HG02870 (cell line): ENCODE results near the gene ZNF595.
"Not testable (repeated sequence)": the region's sequence is repeated elsewhere in the genome, so short reads cannot be mapped to it uniquely, and the experiment has no call there.

Experiments used
- ATAC-seq: cut with Tn5 transposase; IDR thresholded peaks from one replicate; pipeline ENCODE4 v1.9.1; 2021; ENCODE audit warnings: mild to moderate bottlenecking, moderate library complexity; ENCODE audit not compliant: unreplicated experiment

Gene ZNF595

DNA sequence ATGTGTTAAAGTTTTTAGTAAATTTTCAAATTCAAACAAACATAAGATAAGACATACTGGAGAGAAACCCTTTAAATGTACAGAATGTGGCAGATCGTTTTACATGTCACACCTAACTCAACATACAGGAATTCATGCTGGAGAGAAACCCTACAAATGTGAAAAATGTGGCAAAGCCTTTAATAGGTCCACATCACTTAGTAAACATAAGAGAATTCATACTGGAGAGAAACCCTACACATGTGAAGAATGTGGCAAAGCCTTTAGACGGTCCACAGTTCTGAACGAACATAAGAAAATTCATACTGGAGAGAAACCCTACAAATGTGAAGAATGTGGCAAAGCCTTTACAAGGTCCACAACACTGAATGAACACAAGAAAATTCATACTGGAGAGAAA, 32.8 kb downstream of the ZNF595 start:
- ATAC-seq, result no peak

GRCh38 chr4:86559-87324, 33.6 kb downstream of the ZNF595 start:
- ATAC-seq, result not testable (repeated sequence)

DNA sequence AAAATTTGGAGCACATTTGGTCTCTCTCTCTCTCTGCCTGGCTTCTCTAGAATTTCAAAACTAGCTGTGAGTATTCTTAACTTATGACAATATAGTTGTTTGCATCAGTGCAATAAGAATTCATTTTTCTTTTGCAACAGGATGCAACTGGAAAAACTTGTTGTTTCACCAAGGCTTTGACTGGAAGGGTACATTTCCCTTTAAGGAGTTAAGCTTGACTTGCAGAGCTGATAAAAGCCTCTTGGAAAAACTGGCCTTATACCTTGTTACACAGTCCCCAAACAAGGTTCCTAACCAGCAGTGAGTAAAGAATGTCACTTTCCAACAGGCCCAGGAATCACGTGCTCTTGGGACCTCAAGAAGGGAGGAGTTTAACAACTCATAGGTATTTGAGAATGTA, 45.3 kb downstream of the ZNF595 start:
- ATAC-seq, result no peak

- ATAC-seq, result no peak
These were observed 46.7 kb downstream of the ZNF595 start for GRCh38 chr4:99863-100262.

DNA sequence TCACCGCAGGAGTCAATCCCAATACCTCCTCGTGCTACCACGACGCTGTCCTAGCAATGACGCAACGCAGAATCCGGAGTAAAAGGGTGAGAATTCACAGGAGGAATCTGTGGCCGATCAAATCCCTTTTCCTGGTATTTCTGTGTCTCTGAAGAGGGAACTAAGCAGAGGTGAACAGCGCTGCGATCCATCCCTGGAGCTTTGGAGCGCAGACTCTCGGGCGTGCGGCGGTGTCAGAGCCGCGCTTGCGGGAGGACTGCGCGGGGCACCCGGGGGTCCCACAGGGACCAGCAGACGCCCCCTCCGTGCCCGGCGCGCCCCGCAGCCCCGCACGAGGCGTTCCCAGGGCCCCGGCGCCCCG, 53.9 kb downstream of the ZNF595 start:
- ATAC-seq, result no peak

- no peak for ATAC-seq
These were observed 54.6 kb downstream of the ZNF595 start for GRCh38 chr4:107444-108429.

- no peak for ATAC-seq
These were observed 59.6 kb downstream of the ZNF595 start for GRCh38 chr4:112771-113170.

DNA sequence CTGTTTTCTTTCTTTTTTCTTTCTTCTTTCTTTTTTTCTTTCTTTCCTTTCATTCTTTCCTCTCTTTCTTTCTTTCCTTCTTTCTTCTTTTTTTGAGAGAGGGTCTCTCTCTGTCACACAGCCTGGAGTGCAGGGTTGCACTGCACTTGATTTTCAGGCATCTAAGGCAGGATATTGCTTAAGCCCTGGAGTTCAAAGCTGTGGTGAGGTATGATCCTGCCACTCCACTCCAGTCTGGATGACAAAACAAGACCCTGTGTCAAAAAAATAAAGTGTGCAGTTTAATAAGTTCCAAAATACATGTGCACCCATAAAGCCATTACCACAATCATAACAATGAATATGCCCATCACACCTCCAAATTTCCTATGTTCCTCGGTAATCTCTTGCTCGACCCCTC, 60.6 kb downstream of the ZNF595 start:
- no peak for ATAC-seq

- ATAC-seq, result no peak
These were observed 61.0 kb downstream of the ZNF595 start for GRCh38 chr4:114149-114548.

- no peak for ATAC-seq
These were observed 63.4 kb downstream of the ZNF595 start for GRCh38 chr4:116499-116898.

DNA sequence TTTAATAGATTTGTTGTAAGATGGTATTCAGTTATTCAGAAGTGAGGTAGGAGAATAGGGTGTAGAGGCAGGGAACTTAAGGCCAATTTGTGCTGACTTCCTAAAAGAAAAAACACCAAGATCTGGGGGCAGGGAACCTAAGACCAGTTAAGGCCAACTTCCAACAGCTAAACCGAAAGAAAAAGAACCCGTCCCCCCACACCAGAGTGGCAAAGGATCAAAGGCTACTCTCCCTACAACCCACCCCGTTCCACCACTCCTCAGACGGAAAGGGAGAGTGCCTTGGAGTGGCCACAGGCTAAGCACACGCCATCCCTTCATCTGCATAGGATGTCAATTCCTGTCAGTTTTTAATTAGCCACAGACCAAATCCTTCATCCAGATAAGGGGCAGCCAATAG, 67.5 kb downstream of the ZNF595 start:
- no peak for ATAC-seq

DNA sequence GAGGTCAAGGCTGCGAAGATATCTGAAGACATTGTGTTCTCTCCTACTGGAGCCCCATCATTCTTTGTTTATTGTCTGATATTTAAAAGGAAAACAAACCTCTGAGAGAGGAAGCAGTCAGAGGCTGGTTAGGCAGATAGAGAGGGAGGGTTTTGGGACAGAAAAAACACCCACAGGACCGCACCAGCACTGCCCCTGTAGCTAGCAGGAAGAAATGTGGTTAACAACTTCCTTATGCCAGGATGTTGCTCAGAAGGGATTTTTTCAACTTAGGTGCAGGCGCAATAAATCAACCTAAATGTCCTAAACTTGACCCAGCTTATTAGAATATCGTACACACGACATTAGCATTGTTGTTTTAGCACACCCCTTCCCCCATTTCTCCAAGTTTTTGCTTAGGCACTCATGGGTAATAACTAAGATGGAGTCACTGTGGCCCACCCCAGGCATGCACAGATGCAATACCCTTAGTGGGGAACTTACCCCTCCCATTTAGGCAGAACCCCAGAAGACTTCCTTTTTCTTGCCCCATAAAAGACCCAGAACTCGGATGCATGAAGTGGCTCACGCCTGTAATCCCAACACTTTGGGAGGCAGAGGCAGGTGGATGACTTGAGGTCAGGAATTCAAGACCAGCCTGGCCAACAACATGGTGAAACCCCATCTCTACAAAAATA, 68.4 kb downstream of the ZNF595 start:
- no peak for ATAC-seq

DNA sequence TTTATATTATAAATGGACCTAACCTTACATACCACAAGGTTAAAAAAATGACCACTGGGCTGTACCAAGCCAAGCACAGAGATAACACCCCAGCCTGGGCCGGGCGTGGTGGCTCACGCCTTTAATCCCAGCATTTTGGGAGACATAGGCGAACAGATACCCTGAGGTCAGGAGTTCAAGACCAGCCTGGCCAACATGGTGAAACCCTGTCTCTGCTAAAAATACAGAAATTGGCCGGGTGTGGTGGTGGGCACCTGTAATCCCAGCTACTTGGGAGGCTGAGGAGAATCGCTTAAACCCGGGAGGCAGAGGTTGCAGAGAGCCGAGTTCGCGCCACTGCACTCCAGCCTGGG, 70.8 kb downstream of the ZNF595 start:
- ATAC-seq, result not testable (repeated sequence)

DNA sequence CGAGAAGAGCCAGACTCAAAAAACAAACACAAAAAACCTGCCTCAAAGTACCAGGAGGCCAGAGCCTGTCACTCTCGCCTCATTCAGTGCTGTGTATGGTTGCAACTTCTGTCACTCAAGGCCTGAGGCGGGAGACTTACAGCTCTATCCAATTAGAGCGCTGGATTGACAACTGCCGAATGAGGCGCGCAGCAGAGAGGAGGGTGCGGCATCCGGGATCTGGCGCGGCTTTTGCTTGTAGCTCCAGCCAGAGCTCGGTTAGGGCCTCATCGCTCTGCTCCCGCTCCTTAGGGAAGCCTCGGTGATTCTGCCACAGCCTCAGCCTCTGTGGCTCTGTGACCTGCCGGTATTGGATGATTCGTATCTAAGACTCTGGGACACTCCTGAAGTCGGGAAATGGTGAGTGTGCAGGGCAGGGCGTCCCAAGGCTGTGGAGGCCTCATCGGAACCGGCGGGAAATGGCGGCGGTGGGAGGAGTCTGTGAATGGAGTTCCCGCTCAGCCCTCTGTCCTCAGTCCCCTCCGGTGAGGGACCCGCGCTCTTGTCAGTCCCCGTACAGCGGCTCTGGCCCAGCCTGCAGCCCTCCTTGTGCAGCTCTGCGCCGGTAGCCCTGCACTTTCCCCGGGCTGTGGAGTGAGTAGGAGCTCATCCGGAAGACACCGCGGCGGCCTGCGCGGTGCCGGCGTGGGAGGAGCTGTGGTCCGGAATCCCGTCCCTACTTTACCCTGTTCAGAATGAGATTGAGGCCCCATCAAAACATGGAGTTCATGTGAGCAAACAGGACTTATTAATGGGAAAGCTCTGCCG, 71.4 kb downstream of the ZNF595 start, which contains the start of gene ZNF718:
ZNF718 (plus strand) TSS at position 227 of the 807 bp plus-strand sequence; CDS start at position 397, 170 bp downstream.
- no peak for ATAC-seq

DNA sequence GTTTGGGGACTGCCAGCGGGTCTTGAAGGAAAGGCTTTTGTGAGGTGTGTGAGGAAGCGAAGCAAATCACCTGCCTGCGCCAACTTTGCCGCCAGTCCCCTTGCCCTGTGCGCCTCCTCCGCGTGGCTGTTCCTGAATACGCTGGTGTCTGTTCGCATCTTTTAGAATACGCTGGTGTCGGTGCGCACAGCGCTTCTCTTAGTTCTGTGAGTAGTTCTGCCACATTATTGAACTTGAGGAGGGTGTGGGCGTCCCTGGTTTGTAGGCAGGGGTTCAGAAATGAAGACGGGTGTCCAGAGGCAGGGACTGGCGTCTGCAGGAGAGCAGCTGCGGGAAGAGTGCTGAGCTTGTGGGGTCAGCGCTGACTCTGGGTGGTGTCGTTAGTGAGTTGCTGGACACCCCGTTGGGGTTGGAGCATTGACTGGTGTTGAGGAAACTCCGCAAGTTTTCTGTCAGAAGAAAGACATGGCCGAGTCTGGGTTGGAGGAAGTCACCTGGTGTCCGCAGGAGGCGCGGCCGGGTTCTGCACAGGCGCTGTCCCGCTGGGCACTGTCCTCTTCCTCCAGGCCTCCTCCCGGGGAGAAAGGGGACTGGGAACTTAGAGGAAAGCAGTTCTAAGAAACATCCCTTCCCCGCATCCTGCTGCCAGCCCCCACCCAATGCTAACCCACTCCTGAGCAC, 72.1 kb downstream of the ZNF595 start:
- ATAC-seq, result no peak

GRCh38 chr4:125833-126232, 72.7 kb downstream of the ZNF595 start:
- ATAC-seq, result no peak

DNA sequence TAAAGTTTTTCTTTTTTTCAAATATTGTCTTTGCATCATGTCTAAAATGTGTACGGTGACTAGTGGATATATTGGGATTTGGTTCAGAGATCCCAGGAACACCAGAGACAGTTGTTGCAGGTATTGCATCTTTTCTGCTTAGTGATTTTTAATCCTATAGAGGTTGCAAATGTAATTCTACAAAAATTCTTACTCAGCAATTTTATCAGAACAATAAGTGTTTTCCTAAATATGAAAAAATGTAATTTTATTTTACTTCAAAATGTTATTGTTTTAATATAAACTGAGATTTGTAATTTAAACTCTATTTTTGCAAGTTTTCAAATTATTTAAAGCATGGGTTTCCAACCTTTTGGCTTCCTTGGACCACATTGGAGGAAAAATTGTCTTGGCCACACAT, 79.4 kb downstream of the ZNF595 start:
- ATAC-seq, result no peak
